ENCODE measurements around the gene ZNF267.
"Not testable (repeated sequence)": the region's sequence is repeated elsewhere in the genome, so short reads cannot be mapped to it uniquely, and the experiment has no call there.

ZNF267 gene

GRCh38 chr16:31873556-31874365 is at the start of gene ZNF267:
ZNF267 (plus strand) TSS chr16:31873807; CDS start chr16:31873967, 160 bp downstream.
- Histone ChIP-seq H3K4me1 (ENCODE audit: control insufficient read depth, insufficient read depth, low read length) (peaks cover 36% of the 10 kb centered on the region), H3K9me3 (ENCODE audit: control insufficient read depth, low read length) (no peaks in the 10 kb centered on the region), H3K4me3 (ENCODE audit: low read length) (peak within 1 kb of the TSS; percentile 89), H3K9ac (ENCODE audit: low read length) (peak within 1 kb of the TSS; percentile 87), H3K27me3 (replicated peaks; ENCODE audit: control insufficient read depth, insufficient read depth, low read length) (no peaks in the 10 kb centered on the region), H3K36me3 (ENCODE audit: control insufficient read depth, insufficient read depth, low read length, severe bottlenecking) (peaks cover 6% of the 10 kb centered on the region)
- peak; percentile 99 for DNase-seq (ENCODE audit: low read depth)

- Histone ChIP-seq H3K9ac (ENCODE audit: low read length) (no peak overlapping the region), H3K9me3 (ENCODE audit: control insufficient read depth, low read length) (peaks cover 3% of the 10 kb centered on the region), H3K36me3 (ENCODE audit: control insufficient read depth, insufficient read depth, low read length, severe bottlenecking) (no peaks in the 10 kb centered on the region), H3K4me3 (ENCODE audit: low read length) (no peak overlapping the region), H3K27me3 (replicated peaks; ENCODE audit: control insufficient read depth, insufficient read depth, low read length) (no peaks in the 10 kb centered on the region), H3K4me1 (ENCODE audit: control insufficient read depth, insufficient read depth, low read length) (no peaks in the 10 kb centered on the region)
- DNase-seq (ENCODE audit: low read depth): no peak
These were observed 40.6 kb upstream of the ZNF267 start for GRCh38 chr16:31833047-31833446.

GRCh38 chr16:31836396-31836795 is 37.2 kb upstream of the ZNF267 start:
- not testable (repeated sequence) for H3K4me3 ChIP-seq (ENCODE audit: low read length); H3K9ac ChIP-seq (ENCODE audit: low read length); DNase-seq (ENCODE audit: low read depth); H3K4me1 ChIP-seq (ENCODE audit: control insufficient read depth, insufficient read depth, low read length); H3K27me3 ChIP-seq (replicated peaks; ENCODE audit: control insufficient read depth, insufficient read depth, low read length); H3K9me3 ChIP-seq (ENCODE audit: control insufficient read depth, low read length); H3K36me3 ChIP-seq (ENCODE audit: control insufficient read depth, insufficient read depth, low read length, severe bottlenecking)

DNA sequence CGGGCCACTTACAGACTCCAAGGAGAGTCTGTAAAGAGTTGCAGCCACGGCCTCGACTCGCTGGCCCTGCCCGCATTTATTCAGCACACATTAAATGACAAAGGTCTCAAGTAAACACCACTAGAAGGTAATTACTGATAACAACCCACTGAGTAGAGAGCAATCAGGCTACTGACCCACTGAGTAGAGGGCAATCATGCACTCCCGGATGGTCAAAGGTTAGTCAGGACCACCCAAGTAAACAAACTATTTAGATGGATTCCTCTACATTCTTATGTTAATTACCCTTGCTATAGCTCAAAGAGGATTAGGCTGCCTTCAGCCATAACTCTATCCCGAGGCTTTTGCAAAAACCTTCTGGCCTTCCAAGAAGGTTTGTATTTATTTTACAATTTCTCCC is 30.7 kb upstream of the ZNF267 start:
- Histone ChIP-seq H3K9me3 (ENCODE audit: control insufficient read depth, low read length) (peaks cover 17% of the 10 kb centered on the region), H3K36me3 (ENCODE audit: control insufficient read depth, insufficient read depth, low read length, severe bottlenecking) (no peaks in the 10 kb centered on the region), H3K4me1 (ENCODE audit: control insufficient read depth, insufficient read depth, low read length) (no peaks in the 10 kb centered on the region), H3K9ac (ENCODE audit: low read length) (no peak overlapping the region), H3K27me3 (replicated peaks; ENCODE audit: control insufficient read depth, insufficient read depth, low read length) (no peaks in the 10 kb centered on the region), H3K4me3 (ENCODE audit: low read length) (no peak overlapping the region)
- DNase-seq (ENCODE audit: low read depth): no peak

DNA sequence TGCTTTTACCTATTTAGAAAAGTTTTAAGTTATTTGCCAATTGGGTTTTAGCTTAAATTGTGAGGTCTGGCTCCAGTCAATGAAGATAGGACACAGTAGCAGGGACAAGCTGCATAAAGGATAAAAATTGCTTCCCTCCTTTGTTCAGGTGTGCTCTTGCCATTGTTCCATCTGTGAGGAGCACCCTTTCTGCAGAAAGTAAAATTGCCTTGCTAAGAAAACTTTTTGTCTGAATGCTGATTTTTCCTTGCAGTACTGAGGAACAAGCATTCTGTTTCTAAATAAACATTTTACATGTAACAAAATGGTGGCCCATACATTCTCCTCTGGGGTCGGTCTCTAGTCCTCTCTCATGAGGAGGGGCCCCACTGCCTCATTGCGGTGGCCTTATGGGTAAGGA is 25.0 kb upstream of the ZNF267 start:
- H3K36me3 ChIP-seq (ENCODE audit: control insufficient read depth, insufficient read depth, low read length, severe bottlenecking); H3K4me1 ChIP-seq (ENCODE audit: control insufficient read depth, insufficient read depth, low read length); H3K9ac ChIP-seq (ENCODE audit: low read length); DNase-seq (ENCODE audit: low read depth); H3K4me3 ChIP-seq (ENCODE audit: low read length); H3K27me3 ChIP-seq (replicated peaks; ENCODE audit: control insufficient read depth, insufficient read depth, low read length): not testable (repeated sequence)
- peaks cover 33% of the 10 kb centered on the region for H3K9me3 ChIP-seq (ENCODE audit: control insufficient read depth, low read length)

- Histone ChIP-seq H3K4me1 (ENCODE audit: control insufficient read depth, insufficient read depth, low read length) (no peaks in the 10 kb centered on the region), H3K36me3 (ENCODE audit: control insufficient read depth, insufficient read depth, low read length, severe bottlenecking) (no peaks in the 10 kb centered on the region), H3K9ac (ENCODE audit: low read length) (no peak overlapping the region), H3K4me3 (ENCODE audit: low read length) (no peak overlapping the region), H3K27me3 (replicated peaks; ENCODE audit: control insufficient read depth, insufficient read depth, low read length) (no peaks in the 10 kb centered on the region), H3K9me3 (ENCODE audit: control insufficient read depth, low read length) (peaks cover 14% of the 10 kb centered on the region)
- DNase-seq (ENCODE audit: low read depth): no peak
These were observed 20.3 kb upstream of the ZNF267 start for GRCh38 chr16:31853291-31853690.

GRCh38 chr16:31860508-31860907 is 13.1 kb upstream of the ZNF267 start:
- Histone ChIP-seq H3K9me3 (ENCODE audit: control insufficient read depth, low read length) (no peaks in the 10 kb centered on the region), H3K9ac (ENCODE audit: low read length) (no peak overlapping the region)

GRCh38 chr16:31861455-31861854 is 12.2 kb upstream of the ZNF267 start:
- Histone ChIP-seq H3K36me3 (ENCODE audit: control insufficient read depth, insufficient read depth, low read length, severe bottlenecking) (no peaks in the 10 kb centered on the region), H3K4me1 (ENCODE audit: control insufficient read depth, insufficient read depth, low read length) (no peaks in the 10 kb centered on the region), H3K27me3 (replicated peaks; ENCODE audit: control insufficient read depth, insufficient read depth, low read length) (peaks cover 43% of the 10 kb centered on the region), H3K9ac (ENCODE audit: low read length) (no peak overlapping the region), H3K4me3 (ENCODE audit: low read length) (no peak overlapping the region), H3K9me3 (ENCODE audit: control insufficient read depth, low read length) (no peaks in the 10 kb centered on the region)
- no peak for DNase-seq (ENCODE audit: low read depth)

More at GRCh38 chr16:31860508-31860907, 13.1 kb upstream of the ZNF267 start:
- no peaks in the 10 kb centered on the region for H3K4me1 ChIP-seq (ENCODE audit: control insufficient read depth, insufficient read depth, low read length)
- H3K4me3 ChIP-seq (ENCODE audit: low read length): no peak overlapping the region
- DNase-seq (ENCODE audit: low read depth): no peak
- H3K36me3 ChIP-seq (ENCODE audit: control insufficient read depth, insufficient read depth, low read length, severe bottlenecking): no peaks in the 10 kb centered on the region
- H3K27me3 ChIP-seq (replicated peaks; ENCODE audit: control insufficient read depth, insufficient read depth, low read length): peaks cover 39% of the 10 kb centered on the region

DNA sequence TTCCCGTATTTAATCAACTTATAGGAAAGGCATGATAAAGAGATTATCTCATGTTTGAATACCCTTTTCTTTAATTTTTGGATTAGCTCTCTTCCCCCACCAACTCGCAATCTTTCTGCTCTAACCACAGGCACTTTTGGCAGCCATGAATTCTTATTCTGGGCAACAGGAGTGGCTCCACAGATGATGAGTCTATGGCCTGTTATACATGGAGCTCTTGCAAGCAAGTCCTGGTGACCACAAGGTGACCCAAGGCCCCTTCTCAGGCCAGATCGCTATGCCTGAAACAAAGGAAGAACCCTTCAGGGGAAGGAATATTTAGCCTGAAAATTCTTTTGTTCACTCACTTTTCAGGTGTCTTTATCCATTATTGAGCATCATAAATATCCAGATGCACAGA is 10.8 kb upstream of the ZNF267 start:
- no peak for DNase-seq (ENCODE audit: low read depth)
- H3K36me3 ChIP-seq (ENCODE audit: control insufficient read depth, insufficient read depth, low read length, severe bottlenecking): no peaks in the 10 kb centered on the region
- H3K4me3 ChIP-seq (ENCODE audit: low read length): no peak overlapping the region
- H3K4me1 ChIP-seq (ENCODE audit: control insufficient read depth, insufficient read depth, low read length): no peaks in the 10 kb centered on the region
- H3K9me3 ChIP-seq (ENCODE audit: control insufficient read depth, low read length): no peaks in the 10 kb centered on the region
- peaks cover 43% of the 10 kb centered on the region for H3K27me3 ChIP-seq (replicated peaks; ENCODE audit: control insufficient read depth, insufficient read depth, low read length)
- no peak overlapping the region for H3K9ac ChIP-seq (ENCODE audit: low read length)

DNA sequence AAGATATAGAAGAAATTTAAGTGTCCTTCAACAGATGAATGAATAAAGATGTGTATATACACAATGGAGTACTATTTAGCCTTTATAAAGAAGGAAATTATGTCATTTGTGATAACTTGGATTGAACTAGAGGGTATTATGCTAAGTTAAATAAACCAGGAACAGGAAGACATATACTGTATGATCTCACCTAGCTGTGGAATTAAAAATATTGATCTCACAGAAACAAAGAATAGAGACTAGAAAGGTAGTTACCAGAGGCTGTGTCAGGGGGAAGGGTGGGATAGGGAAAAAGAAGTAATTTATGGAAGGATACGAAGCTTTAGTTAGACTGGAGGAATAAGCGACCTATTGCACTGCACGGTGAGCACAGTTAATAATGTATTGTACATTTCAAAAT is 5.4 kb upstream of the ZNF267 start:
- H3K4me3 ChIP-seq (ENCODE audit: low read length): no peak overlapping the region
- no peaks in the 10 kb centered on the region for H3K9me3 ChIP-seq (ENCODE audit: control insufficient read depth, low read length)
- H3K4me1 ChIP-seq (ENCODE audit: control insufficient read depth, insufficient read depth, low read length): no peaks in the 10 kb centered on the region
- H3K27me3 ChIP-seq (replicated peaks; ENCODE audit: control insufficient read depth, insufficient read depth, low read length): peaks cover 21% of the 10 kb centered on the region
- H3K36me3 ChIP-seq (ENCODE audit: control insufficient read depth, insufficient read depth, low read length, severe bottlenecking): no peaks in the 10 kb centered on the region
- DNase-seq (ENCODE audit: low read depth): no peak
- no peak overlapping the region for H3K9ac ChIP-seq (ENCODE audit: low read length)

DNA sequence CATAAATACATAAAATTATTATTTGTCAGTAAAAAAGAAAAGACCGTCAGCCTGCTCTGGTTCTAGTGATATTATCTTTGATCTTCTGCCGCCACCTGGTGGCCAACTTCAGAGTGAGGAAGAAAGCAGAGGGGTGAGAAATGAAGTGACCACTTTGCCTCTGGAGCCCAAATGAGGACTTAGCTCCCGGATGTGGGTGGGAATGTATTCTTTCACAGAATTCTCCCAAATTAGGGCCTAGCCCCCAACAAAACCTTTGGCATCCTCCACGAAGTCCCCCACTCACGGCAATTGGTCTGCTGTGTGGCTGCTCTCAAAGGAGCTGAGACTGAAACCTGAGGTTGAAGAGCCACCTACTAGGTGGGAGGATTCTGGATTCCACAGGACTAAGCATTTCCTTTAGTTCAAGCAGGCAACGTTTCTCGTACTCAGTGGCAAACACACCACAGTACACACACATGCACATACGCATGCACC is 4.9 kb upstream of the ZNF267 start:
- no peaks in the 10 kb centered on the region for H3K9me3 ChIP-seq (ENCODE audit: control insufficient read depth, low read length)
- H3K36me3 ChIP-seq (ENCODE audit: control insufficient read depth, insufficient read depth, low read length, severe bottlenecking): no peaks in the 10 kb centered on the region
- H3K27me3 ChIP-seq (replicated peaks; ENCODE audit: control insufficient read depth, insufficient read depth, low read length): peaks cover 15% of the 10 kb centered on the region
- no peak overlapping the region for H3K9ac ChIP-seq (ENCODE audit: low read length)
- no peak overlapping the region for H3K4me3 ChIP-seq (ENCODE audit: low read length)
- peak; percentile 92 for DNase-seq (ENCODE audit: low read depth)
- H3K4me1 ChIP-seq (ENCODE audit: control insufficient read depth, insufficient read depth, low read length): no peaks in the 10 kb centered on the region

Data from adipocyte (in vitro differentiated cells).